ENCODE data around the gene ARHGDIG.
"Not testable (repeated sequence)": the region's sequence is repeated elsewhere in the genome, so short reads cannot be mapped to it uniquely, and the experiment has no call there.

The ARHGDIG gene

DNA sequence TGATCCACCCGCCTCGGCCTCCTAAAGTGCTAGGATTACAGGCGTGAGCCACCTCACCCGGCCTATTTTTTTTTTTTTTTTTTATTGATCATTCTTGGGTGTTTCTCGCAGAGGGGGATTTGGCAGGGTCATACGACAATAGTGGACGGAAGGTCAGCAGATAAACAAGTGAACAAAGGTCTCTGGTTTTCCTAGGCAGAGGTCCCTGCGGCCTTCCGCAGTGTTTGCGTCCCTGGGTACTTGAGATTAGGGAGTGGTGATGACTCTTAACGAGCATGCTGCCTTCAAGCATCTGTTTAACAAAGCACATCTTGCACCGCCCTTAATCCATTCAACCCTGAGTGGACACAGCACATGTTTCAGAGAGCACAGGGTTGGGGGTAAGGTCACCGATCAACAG, 22.3 kb upstream of the ARHGDIG start:
- not testable (repeated sequence) for H3K27ac Mint-ChIP-seq; H3K9me3 Mint-ChIP-seq; H3K4me3 Mint-ChIP-seq; DNase-seq (ENCODE audit: low spot score); H3K27me3 Mint-ChIP-seq (ENCODE audit: low read depth)
- H3K4me1 Mint-ChIP-seq (ENCODE audit: low read depth) = peaks cover 13% of the 10 kb centered on the region
- H3K36me3 Mint-ChIP-seq (ENCODE audit: low read depth) = peaks cover 15% of the 10 kb centered on the region

DNA sequence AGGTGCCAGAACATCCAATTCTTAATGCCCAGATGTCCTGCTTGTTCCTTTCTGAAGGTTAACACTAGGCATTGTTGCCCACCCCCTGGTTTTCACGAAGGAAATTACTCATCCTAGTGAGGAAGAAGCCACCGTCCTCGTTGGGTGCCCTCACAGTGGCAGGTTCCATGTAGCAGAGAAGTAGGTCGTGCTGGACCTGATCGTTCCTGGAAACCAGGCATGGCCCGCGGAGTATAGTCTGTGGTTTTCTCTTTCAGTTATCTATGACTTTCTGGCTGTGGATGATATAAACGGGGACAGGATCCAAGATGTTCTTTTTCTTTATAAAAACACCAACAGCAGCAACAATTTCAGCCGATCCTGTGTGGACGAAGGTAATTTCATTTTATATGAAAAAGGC, 21.2 kb upstream of the ARHGDIG start:
- Mint-ChIP-seq H3K4me3 (no peak overlapping the region), H3K36me3 (ENCODE audit: low read depth) (peaks cover 13% of the 10 kb centered on the region), H3K27me3 (ENCODE audit: low read depth) (no peaks in the 10 kb centered on the region), H3K27ac (no peak overlapping the region), H3K9me3 (no peaks in the 10 kb centered on the region), H3K4me1 (ENCODE audit: low read depth) (peaks cover 6% of the 10 kb centered on the region)
- DNase-seq (ENCODE audit: low spot score) = no peak

GRCh38 chr16:259814-260253, 20.6 kb upstream of the ARHGDIG start:
- H3K4me3 Mint-ChIP-seq = no peak overlapping the region
- H3K27me3 Mint-ChIP-seq (ENCODE audit: low read depth) = no peaks in the 10 kb centered on the region
- H3K27ac Mint-ChIP-seq = no peak overlapping the region
- H3K4me1 Mint-ChIP-seq (ENCODE audit: low read depth) = peaks cover 6% of the 10 kb centered on the region
- peaks cover 12% of the 10 kb centered on the region for H3K36me3 Mint-ChIP-seq (ENCODE audit: low read depth)
- H3K9me3 Mint-ChIP-seq = no peaks in the 10 kb centered on the region
- no peak for DNase-seq (ENCODE audit: low spot score)

DNA sequence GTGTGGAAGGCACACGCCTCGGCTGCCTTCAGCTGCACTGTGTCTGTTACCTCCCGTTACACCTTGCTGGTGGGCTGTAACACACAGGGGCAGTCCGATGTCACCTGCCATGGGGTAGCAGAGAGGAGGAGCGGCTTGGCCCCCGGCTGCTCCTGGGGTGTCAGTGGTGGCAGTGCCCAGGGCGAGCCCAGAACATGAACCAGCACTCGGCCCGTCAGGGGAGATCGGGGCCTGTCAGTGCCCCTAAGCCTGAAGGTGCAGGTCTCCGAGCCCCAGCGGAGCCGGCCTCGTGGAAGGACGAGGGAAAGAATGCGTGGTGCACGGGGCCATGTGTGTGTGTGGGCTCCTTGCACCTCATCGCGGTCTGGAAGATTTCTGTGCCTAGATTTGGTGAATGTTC, 20.1 kb upstream of the ARHGDIG start:
- peaks cover 9% of the 10 kb centered on the region for H3K36me3 Mint-ChIP-seq (ENCODE audit: low read depth)
- no peaks in the 10 kb centered on the region for H3K9me3 Mint-ChIP-seq
- no peak overlapping the region for H3K27ac Mint-ChIP-seq
- no peak for DNase-seq (ENCODE audit: low spot score)
- H3K4me3 Mint-ChIP-seq = no peak overlapping the region
- H3K4me1 Mint-ChIP-seq (ENCODE audit: low read depth) = peaks cover 6% of the 10 kb centered on the region
- no peaks in the 10 kb centered on the region for H3K27me3 Mint-ChIP-seq (ENCODE audit: low read depth)

DNA sequence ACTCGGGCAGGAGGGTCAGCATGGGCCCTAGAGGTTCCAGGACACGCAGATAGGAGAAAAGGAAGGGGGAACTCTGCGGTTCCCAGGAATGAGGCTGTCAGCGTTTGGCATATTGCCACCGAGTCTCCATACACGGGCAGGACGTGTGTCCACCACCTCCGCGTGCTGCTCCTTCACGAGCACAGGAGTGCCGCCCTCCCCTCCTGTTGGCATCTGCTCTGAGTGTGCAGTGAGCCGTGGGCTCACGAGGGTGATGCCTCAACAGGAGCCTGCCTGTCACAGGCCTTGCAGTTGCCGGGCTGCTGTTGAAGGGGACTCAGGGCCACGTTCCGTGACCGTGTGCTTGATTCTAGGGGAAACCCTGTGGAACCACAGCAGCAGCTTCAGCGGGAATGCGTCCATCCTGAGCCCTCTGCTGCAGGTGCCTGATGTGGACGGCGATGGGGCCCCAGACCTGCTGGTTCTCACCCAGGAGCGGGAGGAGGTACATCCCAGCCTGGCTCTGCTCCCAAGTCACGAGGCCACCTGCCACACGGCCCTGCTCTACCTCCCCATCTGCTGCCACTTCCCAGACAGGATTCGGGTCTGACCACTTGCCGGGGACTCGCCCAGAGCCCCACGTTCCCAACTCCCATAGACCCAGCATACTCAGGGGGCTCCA, 19.2 kb upstream of the ARHGDIG start:
- H3K36me3 Mint-ChIP-seq (ENCODE audit: low read depth) = peaks cover 5% of the 10 kb centered on the region
- DNase-seq (ENCODE audit: low spot score) = no peak
- no peaks in the 10 kb centered on the region for H3K9me3 Mint-ChIP-seq
- no peak overlapping the region for H3K4me3 Mint-ChIP-seq
- peaks cover 2% of the 10 kb centered on the region for H3K4me1 Mint-ChIP-seq (ENCODE audit: low read depth)
- no peak overlapping the region for H3K27ac Mint-ChIP-seq
- no peaks in the 10 kb centered on the region for H3K27me3 Mint-ChIP-seq (ENCODE audit: low read depth)

DNA sequence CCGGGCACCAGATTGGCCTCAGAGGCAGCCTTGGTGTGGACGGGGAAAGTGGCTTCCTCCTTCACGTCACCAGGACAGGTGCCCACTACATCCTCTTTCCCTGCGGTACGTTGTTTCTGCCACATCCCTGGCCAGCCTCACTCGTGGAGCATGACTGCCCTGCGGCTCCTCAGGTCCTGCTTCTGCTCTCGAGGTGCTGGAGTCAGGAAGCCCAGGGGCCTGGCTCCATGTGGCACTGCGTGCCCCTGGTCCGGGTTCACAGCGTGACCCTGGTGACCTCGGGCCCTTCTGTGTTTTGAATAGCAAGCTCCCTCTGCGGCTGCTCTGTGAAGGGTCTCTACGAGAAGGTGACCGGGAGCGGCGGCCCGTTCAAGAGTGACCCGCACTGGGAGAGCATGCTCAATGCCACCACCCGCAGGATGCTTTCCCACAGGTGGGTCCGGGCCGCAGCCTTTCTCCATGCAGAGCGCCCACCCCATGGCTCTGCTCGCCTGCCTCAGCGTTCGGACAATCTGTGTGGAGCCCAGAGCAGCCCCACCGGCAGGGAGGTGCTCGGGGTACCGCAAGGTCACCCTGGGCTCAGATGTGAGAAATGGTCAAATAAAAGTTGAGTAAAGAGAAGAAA, 18.2 kb upstream of the ARHGDIG start:
- Mint-ChIP-seq H3K36me3 (ENCODE audit: low read depth) (peaks cover 3% of the 10 kb centered on the region), H3K27me3 (ENCODE audit: low read depth) (no peaks in the 10 kb centered on the region), H3K27ac (no peak overlapping the region), H3K9me3 (no peaks in the 10 kb centered on the region), H3K4me1 (ENCODE audit: low read depth) (no peaks in the 10 kb centered on the region), H3K4me3 (no peak overlapping the region)
- no peak for DNase-seq (ENCODE audit: low spot score)

DNA sequence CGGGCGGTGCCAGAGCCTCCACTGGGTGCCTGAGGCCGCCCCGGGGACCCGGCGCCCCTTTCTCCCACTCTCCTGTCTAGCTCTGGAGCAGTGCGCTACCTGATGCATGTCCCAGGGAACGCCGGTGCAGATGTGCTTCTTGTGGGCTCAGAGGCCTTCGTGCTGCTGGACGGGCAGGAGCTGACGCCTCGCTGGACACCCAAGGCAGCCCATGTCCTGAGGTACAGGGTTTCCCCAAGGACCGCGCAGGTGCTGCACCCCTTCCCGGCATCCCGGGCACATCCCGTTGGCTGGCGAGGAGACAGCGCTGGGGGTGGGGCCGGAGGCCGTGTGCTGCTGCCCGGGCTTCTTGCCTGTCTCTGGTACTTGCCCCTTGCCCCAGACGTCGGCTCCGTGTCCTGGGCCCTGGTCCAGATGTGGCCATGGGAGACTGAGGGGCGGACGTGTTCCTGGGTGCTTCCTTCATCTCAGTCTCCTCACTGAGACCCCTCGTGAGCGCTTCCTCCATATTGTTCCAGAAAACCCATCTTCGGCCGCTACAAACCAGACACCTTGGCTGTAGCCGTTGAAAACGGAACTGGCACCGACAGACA, 17.1 kb upstream of the ARHGDIG start:
- Mint-ChIP-seq H3K27ac (no peak overlapping the region), H3K4me1 (ENCODE audit: low read depth) (no peaks in the 10 kb centered on the region), H3K27me3 (ENCODE audit: low read depth) (no peaks in the 10 kb centered on the region), H3K9me3 (no peaks in the 10 kb centered on the region), H3K4me3 (no peak overlapping the region), H3K36me3 (ENCODE audit: low read depth) (peaks cover 2% of the 10 kb centered on the region)
- no peak for DNase-seq (ENCODE audit: low spot score)

- H3K4me1 Mint-ChIP-seq (ENCODE audit: low read depth) = no peaks in the 10 kb centered on the region
- H3K4me3 Mint-ChIP-seq = no peak overlapping the region
- no peak overlapping the region for H3K27ac Mint-ChIP-seq
- no peaks in the 10 kb centered on the region for H3K27me3 Mint-ChIP-seq (ENCODE audit: low read depth)
- no peak for DNase-seq (ENCODE audit: low spot score)
- H3K9me3 Mint-ChIP-seq = no peaks in the 10 kb centered on the region
- peaks cover 2% of the 10 kb centered on the region for H3K36me3 Mint-ChIP-seq (ENCODE audit: low read depth)
Observed at GRCh38 chr16:263944-264343, 16.4 kb upstream of the ARHGDIG start.

DNA sequence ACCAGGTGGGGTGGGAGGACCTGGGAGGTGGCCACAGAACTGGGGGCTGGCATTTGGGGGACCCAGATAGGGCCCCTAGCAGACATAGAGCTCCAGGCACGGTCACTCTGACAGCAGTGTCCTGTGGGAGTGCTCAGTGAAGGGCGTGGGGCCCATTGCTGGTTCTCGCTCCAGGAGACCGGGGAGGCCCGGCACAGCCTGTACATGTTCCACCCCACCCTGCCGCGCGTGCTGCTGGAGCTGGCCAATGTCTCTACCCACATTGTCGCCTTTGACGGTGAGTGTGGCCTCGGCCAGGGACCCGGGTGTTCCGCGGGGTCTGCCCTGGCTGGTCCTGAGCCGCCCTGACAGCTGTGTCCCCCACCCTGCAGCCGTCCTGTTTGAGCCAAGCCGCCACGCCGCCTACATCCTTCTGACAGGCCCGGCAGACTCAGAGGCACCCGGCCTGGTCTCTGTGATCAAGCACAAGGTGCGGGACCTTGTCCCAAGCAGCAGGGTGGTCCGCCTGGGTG, 15.9 kb upstream of the ARHGDIG start:
- no peak for DNase-seq (ENCODE audit: low spot score)
- H3K4me1 Mint-ChIP-seq (ENCODE audit: low read depth) = no peaks in the 10 kb centered on the region
- H3K9me3 Mint-ChIP-seq = no peaks in the 10 kb centered on the region
- peaks cover 2% of the 10 kb centered on the region for H3K36me3 Mint-ChIP-seq (ENCODE audit: low read depth)
- no peaks in the 10 kb centered on the region for H3K27me3 Mint-ChIP-seq (ENCODE audit: low read depth)
- no peak overlapping the region for H3K27ac Mint-ChIP-seq
- no peak overlapping the region for H3K4me3 Mint-ChIP-seq

GRCh38 chr16:265002-265529, 15.3 kb upstream of the ARHGDIG start:
- no peaks in the 10 kb centered on the region for H3K4me1 Mint-ChIP-seq (ENCODE audit: low read depth)
- H3K27me3 Mint-ChIP-seq (ENCODE audit: low read depth) = no peaks in the 10 kb centered on the region
- no peak overlapping the region for H3K27ac Mint-ChIP-seq
- no peak overlapping the region for H3K4me3 Mint-ChIP-seq
- H3K9me3 Mint-ChIP-seq = no peaks in the 10 kb centered on the region
- no peak for DNase-seq (ENCODE audit: low spot score)
- H3K36me3 Mint-ChIP-seq (ENCODE audit: low read depth) = peaks cover 2% of the 10 kb centered on the region

GRCh38 chr16:265711-266110, 14.7 kb upstream of the ARHGDIG start:
- Mint-ChIP-seq H3K27me3 (ENCODE audit: low read depth) (no peaks in the 10 kb centered on the region), H3K36me3 (ENCODE audit: low read depth) (peaks cover 2% of the 10 kb centered on the region), H3K4me3 (no peak overlapping the region), H3K9me3 (no peaks in the 10 kb centered on the region), H3K27ac (no peak overlapping the region), H3K4me1 (ENCODE audit: low read depth) (no peaks in the 10 kb centered on the region)
- DNase-seq (ENCODE audit: low spot score) = no peak

GRCh38 chr16:266258-267164, 13.9 kb upstream of the ARHGDIG start:
- H3K4me1 Mint-ChIP-seq (ENCODE audit: low read depth) = no peaks in the 10 kb centered on the region
- H3K4me3 Mint-ChIP-seq = no peak overlapping the region
- H3K36me3 Mint-ChIP-seq (ENCODE audit: low read depth) = peaks cover 2% of the 10 kb centered on the region
- no peak for DNase-seq (ENCODE audit: low spot score)
- H3K9me3 Mint-ChIP-seq = no peaks in the 10 kb centered on the region
- H3K27me3 Mint-ChIP-seq (ENCODE audit: low read depth) = no peaks in the 10 kb centered on the region
- no peak overlapping the region for H3K27ac Mint-ChIP-seq

DNA sequence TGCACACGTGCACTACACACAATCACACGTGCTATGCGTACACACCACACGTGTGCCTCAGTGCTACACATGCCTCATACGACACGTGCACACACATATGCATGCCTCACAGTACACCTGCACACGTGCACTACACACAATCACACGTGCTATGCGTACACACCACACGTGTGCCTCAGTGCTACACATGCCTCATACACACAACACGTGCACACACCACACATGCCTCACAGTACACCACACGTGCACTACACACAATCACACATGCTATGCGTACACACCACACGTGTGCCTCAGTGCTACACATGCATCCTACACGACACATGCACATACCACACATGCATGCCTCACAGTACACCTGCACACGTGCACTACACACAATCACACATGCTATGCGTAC, 12.8 kb upstream of the ARHGDIG start:
- H3K4me1 Mint-ChIP-seq (ENCODE audit: low read depth); H3K36me3 Mint-ChIP-seq (ENCODE audit: low read depth); DNase-seq (ENCODE audit: low spot score); H3K9me3 Mint-ChIP-seq; H3K4me3 Mint-ChIP-seq; H3K27me3 Mint-ChIP-seq (ENCODE audit: low read depth); H3K27ac Mint-ChIP-seq: not testable (repeated sequence)

Measured in T-helper 2 cell treated with Interferon-gamma antibody and Interleukin-4, amounts not matched to agents 5 μg/mL and 100 μg/mL, for 36 hours (primary cell).